ENCODE results near the gene GPC6.

DNA sequence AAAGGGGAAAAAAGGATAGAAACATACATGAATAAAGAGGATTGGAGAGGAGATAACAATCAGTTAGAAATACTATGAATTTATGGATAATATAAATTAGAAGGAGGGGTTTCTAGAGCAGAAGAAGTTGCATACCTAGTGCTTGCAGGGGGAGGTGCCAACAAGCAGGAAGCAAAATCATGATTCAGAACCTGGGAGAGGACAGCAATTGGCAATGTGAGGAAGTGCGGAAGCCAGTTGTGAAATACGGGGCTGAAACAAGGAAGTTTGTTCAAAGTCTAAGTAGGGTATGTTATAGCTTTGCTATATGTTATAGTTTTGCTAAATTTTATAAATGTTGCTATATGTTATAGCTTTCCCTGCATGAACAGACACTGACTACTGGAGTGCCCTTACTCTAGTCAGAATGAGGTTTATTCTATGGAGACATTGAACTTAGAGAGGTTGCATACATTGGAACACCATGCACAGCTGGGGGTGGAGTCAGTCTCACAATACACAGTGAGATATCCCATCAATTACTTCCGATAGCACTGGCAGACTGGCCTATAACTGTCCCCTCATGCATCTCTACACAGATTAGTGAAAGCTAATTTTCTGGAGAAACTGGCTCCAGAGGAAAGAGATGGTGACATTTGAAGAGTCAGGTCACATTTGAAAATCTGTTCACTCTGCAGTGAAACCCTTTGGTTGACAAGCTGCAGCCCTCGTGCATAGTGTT, 92.1 kb downstream of the GPC6 start:
- no peak for TF ChIP-seq POLR2AphosphoS5 (IDR thresholded peaks at IDR 0.05)
- no peak for TF ChIP-seq POLR2A (IDR thresholded peaks at IDR 0.05)
- TF ChIP-seq, protein P1, sequence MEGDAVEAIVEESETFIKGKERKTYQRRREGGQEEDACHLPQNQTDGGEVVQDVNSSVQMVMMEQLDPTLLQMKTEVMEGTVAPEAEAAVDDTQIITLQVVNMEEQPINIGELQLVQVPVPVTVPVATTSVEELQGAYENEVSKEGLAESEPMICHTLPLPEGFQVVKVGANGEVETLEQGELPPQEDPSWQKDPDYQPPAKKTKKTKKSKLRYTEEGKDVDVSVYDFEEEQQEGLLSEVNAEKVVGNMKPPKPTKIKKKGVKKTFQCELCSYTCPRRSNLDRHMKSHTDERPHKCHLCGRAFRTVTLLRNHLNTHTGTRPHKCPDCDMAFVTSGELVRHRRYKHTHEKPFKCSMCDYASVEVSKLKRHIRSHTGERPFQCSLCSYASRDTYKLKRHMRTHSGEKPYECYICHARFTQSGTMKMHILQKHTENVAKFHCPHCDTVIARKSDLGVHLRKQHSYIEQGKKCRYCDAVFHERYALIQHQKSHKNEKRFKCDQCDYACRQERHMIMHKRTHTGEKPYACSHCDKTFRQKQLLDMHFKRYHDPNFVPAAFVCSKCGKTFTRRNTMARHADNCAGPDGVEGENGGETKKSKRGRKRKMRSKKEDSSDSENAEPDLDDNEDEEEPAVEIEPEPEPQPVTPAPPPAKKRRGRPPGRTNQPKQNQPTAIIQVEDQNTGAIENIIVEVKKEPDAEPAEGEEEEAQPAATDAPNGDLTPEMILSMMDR (IDR thresholded peaks at IDR 0.05), result no peak
